GM15510 (cell line): ENCODE measurements around the gene MKS1.

Experiments used
- POLR2A ChIP-seq: IDR thresholded peaks from 3 replicates; pipeline ENCODE4 v1.6.1; 2011; ENCODE audit warnings: borderline replicate concordance; ENCODE audit not compliant: insufficient read length; ENCODE audit errors: extremely low read depth

The MKS1 gene

DNA sequence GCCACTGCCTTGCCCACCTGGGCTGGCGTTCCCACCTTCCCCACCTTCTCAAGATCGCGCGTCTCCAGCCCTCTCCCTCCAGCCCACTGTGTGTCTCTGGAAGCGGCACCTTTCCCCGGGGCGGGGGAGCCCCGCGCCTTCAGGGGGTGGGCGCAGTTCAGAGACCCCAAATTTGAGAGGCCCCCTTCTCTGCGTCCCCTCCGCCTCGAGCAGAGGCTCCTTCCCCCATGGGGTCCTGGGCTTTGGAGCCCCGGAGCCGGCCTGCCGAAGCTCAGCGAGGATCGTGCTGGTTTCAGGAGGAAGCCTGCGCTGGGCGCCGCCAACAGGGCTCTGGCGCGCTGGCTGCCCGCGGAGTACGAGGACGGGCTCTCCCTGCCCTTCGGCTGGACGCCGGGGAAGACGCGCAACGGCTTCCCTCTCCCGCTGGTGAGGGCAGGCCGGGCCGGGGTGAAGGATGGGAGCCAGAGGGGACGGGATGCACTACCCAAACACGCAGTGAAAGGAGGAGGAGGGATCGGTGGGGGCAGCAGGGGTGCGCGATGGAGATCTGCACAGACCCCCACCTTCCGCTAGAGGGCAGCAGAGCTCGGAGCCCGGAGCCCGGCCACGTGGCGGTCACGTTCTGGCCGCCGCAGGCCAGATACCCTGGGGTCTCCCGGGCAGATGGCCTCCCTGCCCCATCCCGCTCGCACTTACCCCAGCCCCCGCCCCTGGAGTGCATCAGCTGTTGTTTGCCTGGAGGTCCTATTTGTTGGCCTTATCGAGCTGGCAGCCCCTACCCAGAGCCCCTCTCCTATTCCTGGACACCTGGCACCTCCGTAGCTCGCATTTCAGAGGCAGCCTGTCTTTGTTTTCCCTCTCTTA, 30.4 kb upstream of the MKS1 start:
- no peak for TF ChIP-seq POLR2A

DNA sequence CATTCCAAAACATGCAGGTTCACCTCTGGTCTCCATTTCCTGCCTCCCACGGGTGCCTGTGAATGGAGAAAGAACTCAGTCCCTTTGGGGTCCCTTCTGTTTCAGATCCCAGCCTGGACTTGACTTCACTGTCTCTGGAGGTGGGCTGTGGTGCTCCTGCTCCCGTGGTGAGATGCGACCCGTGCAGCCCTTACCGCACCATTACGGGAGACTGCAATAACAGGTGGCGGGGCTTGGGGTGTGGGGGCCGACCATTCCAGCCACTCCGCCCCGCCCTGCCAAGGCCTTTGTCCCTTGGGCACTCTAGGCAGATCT, 29.9 kb upstream of the MKS1 start:
- no peak for TF ChIP-seq POLR2A

DNA sequence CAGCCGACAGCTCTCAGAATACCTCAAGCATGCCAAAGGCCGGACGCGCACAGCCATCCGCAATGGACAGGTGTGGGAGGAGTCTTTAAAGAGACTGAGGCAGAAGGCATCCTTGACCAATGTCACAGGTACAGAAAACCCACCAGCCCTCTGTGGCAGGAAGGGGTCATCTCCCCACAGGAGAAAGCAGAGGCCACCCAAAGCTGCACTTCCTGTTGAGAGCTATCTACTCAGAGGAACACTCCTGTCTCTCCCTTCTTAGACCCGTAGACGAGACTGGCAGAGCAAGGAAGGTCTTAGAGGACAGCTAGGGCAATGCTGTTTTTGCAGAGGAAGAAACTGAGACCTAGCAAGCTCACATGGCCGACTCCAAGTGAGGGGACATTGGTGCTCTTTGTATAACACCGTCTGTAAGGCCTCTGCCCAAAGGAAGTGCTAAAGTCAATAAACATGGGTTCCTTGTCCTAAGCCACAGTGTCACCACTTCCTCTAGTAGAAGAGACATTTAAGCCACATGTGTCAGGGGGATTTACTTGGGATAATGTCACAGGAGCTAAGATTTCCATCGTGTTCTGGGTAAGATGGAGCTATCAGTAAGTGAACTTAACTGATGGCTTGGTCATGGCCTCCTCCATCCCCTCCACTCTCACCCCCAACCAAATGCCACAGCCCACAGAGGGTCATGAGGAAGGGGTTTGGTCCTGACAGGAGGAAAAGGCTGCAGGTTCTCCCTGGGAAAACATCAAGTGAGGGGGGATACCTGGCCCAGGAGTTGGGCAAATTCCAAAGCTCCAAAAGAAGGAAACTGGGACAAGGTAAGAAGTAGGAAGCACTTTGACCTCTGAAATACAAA, 28.7 kb upstream of the MKS1 start:
- TF ChIP-seq POLR2A = no peak

DNA sequence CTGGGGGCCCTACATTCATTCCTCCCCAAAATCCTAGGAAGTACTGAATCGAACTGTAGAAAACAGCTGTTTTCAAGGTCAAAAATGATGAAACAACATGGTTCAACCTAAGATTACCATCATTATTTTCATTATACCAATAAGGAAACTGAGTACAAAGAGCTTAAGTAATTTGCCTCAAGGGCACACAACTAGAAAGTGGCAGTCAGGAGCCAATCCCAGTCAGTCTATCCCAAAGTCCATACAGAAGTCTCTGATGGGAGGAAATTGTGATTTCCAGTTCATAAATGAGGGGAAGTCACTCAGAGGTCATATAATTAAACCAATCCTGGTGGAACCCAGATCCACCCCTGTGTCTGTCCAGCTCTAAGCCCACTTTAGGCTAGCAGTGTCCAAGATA, 27.7 kb upstream of the MKS1 start:
- no peak for TF ChIP-seq POLR2A

DNA sequence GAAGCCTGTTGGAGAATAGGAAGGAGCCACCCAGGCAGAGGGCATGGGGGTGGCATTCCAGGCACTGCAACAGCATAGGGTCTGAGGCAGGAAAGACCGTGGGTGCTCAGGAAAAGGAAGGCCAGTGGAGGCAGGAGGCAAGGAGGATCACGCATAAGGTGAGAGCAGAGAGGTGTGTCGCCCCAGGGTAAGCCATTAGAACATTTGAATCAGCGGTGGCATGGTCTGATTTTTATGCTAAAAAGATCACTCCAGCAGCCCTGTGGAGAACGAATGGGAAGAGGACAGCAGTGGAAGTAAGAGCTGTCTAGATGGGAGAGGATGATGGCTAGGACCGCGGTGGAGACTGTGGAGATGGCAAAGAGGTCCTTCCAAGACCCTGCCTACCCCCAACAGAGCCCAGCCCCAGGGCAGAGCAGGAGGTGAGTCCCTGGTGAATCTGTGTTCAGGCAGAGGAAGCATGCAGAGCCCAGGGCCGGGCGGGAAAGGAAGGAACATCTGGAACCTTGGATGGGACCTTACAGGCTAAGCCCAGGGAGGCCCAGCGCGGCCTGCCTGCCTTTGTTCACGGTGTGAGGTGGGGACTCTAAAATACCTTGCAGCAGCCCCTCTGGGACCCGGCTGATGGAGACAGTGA, 27.2 kb upstream of the MKS1 start:
- TF ChIP-seq POLR2A = no peak

DNA sequence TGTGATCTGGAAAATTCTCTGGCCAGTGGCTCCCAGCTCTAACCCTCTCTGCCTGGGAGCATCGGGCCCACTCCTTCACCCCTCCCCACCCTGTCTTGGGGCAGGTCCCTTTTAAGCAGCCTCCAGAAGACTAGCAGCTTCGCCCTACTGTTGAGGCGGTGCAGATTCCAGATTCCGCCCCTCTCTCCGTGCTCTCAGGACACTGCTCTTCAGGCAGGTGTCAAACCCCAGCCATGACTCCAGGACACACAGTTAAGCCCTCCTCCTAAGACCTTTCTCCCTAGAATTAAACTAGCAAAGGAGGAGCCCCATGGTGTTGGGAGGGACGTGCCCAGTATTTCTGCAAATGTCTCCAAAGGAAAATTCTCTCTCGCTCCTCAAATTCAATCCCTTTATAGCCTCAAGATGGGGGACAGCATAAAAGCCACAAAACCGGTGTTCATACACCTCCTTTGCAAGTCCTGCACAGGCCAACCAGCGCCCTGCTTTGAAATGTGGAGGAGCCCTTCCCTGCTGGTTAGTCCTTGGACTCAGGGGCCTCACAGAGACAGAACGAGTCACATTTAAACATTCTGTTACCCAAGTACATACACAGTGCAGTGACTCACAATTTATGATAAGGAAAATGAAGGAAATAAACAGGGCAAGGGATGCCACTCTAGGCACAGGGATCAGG, 26.5 kb upstream of the MKS1 start:
- no peak for TF ChIP-seq POLR2A

DNA sequence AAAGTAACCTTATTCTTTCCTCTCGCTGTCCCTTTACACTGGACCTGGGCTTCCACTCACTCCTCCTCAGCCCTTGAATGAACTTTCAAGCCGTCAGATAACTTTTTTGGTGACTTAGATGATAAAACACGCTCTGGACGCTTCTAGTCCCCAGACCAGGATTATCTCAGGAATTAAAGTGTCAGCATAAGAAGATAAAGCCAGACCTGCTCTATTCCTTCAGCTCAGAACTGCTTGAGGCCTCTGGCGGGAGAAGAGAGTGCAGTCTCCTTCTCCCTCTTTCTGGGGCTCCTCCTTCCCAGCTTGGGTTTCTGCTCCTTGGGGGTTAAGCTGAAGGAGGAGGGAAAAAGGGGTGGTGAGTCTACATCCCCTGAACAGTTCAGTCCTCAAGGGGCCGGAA, 25.9 kb upstream of the MKS1 start:
- TF ChIP-seq POLR2A = no peak

DNA sequence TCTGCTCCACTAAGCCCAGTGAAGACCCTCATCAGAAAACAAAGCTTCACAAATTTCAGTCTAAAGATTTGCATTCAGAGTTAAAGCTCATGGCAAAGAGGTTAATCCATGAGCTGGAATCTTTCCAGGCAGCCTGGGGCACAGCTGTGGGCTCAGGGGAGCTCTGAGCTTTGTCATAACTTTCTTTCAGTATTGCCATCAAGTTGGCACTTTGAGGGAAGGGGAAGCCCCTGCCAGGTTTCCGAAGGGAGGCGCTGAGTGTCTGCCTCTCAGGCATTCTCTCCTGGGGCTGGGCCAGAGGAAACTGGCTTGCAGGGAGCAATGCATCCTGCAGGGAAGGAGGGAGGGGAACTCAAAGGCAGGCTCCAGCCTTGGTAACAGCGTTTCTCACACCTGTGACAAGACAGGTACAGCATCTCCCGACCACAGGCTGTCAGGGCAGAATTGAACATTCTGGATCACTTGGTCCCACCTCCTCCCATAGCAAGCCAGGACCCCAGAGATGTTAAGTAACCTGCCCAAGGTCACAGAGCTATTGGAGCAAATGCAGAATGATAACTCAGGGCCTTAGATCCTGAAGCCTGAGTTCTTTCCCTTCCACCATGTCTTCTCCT, 23.2 kb upstream of the MKS1 start:
- TF ChIP-seq POLR2A = no peak

DNA sequence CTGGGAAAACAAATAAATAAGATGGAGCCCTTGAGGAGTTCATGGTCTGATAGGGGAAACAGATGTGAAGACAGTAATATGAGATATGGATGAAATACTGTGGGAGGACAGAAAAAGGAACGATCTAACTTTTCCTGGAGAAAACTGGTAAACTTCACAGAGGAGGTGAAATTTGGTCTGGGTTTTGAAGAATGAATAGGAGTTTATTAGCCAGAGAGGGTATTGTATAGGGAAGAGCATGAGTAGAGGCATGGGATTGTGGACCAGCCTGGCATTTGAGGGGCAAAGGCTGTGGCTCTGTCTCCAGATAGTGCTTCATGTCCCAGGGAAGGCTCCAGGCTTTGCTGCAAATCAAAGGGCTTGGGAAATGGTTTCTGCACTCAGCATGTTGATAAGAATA, 20.9 kb upstream of the MKS1 start:
- no peak for TF ChIP-seq POLR2A

DNA sequence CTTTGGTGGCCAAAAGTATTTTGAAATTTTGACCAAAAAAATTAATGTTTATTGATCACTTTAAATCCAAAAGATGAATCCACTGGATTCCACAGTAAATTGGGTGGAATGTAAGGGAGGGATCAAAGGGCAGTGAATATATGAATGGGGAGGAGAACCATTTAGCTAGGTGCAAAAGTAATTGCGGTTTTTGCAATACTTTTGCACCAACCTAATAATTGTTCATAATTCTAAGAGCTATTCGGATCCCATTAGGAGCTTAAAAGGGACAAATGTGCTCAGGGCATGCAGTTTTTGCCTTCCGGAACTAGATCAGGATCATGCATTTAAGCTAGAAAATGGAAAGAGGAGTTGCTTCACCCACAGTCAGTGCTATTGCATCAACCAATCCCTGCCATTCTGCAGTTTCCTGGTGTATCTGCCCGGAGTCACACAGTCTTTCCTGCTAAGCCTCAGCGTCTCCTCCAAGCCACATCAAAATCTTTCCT, 19.1 kb upstream of the MKS1 start, which contains the start of gene LPO:
Gene LPO, plus strand, starts transcription at position 438 of the 488 bp plus-strand sequence. CDS start 4,396 bp downstream, outside the sequence.
- TF ChIP-seq POLR2A = no peak

DNA sequence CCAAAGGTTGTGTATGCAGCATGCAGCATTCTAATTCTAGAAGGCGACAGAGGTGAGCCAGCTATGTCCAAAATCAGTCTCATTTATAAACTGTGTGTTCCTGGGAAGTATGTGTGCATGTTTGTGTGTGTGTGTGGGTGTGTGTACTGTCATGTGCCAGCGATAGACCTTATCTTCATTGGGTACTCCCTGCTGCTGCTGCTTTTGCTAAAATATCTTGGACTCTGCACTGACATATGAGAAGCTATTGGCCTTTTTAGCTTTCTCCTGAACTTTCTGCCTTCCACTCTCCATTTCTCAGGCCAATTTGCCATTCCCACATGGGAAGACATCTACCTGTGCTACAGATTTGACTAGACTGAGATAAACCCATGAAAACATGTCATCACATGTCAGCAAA, 17.3 kb upstream of the MKS1 start:
- TF ChIP-seq POLR2A = no peak

DNA sequence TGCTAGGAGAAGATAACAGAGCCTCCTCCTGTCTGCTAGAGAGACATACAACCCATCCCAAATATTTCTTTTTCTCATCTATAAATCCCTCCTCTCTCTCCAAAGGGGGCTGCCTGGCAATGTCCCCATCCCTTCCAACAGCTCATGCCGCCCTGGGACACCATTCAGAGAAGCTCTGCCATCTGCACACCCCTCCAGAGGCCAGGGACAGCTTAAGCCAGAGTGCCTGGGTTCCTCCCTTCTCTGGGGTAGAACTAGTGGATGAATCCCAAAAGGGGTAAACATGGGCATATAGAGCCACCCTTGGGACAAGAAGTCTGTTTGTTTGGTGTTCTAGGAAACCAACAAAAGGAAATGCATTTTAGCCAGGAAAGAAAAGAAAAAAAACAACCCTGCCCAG, 16.8 kb upstream of the MKS1 start:
- TF ChIP-seq POLR2A = no peak

DNA sequence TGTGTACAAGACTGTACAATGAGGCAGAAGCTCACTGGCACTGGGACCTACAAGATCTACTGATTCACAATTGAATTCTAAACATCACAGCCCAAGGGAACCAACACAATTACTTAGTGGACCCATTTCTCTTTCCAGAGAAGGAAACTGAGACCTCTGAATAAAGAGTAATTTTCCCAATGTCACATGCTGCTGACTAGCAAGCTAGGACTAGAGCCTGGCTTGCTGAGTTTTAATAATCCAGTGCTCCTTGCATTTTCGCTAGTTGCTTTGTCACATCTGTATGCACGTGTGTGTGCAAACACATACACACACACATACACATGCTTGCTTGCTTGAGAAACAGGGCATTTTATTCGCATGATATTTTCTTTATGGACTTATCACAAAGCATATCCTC, 15.5 kb upstream of the MKS1 start:
- TF ChIP-seq POLR2A = no peak

DNA sequence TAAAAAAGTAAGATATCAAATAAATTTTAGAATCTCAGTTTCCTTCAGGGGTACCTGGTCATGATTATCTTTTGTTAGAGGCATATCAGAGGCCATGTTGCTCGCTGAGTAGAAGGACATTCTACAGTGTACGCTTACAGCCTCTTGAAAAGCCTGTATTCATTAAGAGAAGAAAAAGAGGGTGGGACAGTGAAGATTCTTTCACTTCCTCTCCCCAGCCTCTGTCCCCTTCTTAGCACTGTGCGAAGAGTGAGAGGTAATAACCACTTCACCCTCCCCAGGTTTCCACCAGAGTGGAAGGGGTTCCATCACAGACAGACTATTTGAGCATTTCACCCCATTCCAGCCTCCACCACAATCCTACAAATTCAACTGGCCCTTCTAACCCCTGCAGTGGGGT, 14.5 kb upstream of the MKS1 start:
- TF ChIP-seq POLR2A = no peak

DNA sequence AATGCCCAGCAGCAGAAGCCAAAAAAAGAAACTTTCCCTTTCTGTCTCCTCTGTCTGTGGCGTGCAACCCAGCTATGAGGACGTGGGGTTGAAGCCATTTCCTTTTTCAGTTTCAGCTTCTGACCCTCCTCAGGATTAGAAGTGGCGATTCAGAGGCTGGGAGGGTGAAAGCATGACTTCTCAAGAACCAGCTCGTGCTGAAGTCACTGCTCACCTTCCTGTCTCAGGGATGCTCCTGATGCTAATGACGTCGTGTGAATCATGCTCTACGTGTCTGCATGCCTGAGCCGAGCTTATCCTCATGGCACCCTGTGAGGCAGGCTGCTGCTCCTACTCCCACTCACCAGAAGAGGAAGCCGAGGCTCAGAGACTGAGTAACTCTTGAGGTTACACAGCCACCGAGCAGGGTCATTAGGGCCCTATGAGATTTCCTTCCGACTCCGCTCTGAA, 13.7 kb upstream of the MKS1 start:
- TF ChIP-seq POLR2A = no peak

DNA sequence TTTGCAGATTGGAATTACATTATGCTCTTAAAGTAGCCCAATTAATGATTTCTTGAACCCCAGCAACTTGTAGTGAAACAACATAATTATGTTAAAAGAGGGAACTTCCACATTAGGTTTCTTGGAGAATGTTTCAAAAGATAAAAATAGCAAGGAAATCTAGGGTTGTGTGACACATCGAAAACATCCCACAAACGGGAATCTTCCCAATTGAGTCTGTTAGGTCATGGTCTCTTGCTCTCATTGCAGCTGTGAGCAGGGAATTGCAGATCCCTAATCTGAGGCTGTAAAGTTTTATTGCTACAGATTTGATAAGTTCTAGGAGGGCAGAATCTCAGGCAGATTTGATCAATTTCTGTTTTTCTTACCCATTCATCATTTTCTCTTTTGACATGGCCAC, 12.6 kb upstream of the MKS1 start:
- TF ChIP-seq POLR2A = no peak
